Right atrium auricular region (tissue), 2 donors: ENCODE data around the gene MPI. TPM values are rescaled to one million over a fixed set of nuclear protein-coding genes. Genes with fewer than 3 reads are reported as not detected.

ENCODE experiments used
- DNase-seq: peaks from one replicate; pipeline ENCODE4 v3.0.0-alpha.2; 2019; ENCODE audit warnings: low spot score
- H3K27ac ChIP-seq, 2 donors: fragments of 200-600 bp; sonication (generic); 1 replicate in 1 of 2; 2 replicates in 1 of 2; pipeline ENCODE4 v1.5.1; 2016 to 2019
- H3K27me3 ChIP-seq, 2 donors: fragments of 200-600 bp; sonication (generic); one replicate each; pipeline versions ENCODE4 v1.5.1 to v1.6.0; 2017 to 2019
- H3K36me3 ChIP-seq: fragments of 200-600 bp; sonication (generic); one replicate; pipeline ENCODE4 v1.5.1; 2016
- H3K4me1 ChIP-seq, 2 donors: fragments of 200-600 bp; sonication (generic); one replicate each; pipeline versions ENCODE4 v1.5.1 to v1.6.0; 2017 to 2019
- H3K4me3 ChIP-seq, 2 donors: fragments of 200-600 bp; sonication (generic); 1 replicate in 1 of 2; 2 replicates in 1 of 2; pipeline ENCODE4 v1.5.1; 2017 to 2019; ENCODE audit warnings: mild to moderate bottlenecking in 1 of 2, moderate library complexity in 1 of 2
- H3K9me3 ChIP-seq, 2 donors: fragments of 200-600 bp; sonication (generic); one replicate each; pipeline ENCODE4 v1.5.1; 2019
- CTCF ChIP-seq, 2 donors: fragments of 200-600 bp; sonication (generic); IDR thresholded peaks; one replicate each; pipeline ENCODE4 v1.5.1; 2019; ENCODE audit warnings: antibody characterized with exemption in 2 of 2
- total RNA-seq, 2 donors: library from RNA; depleted of rRNA; stranded (reverse); fragments of >200 nt; gene quantifications; one replicate each; pipeline ENCODE4 v1.1.0, GENCODE V29; 2016

The MPI gene
- total RNA-seq, 2 donors from 2014 or later, result 59.3 to 131 TPM

GRCh38 chr15:74843891-74844299 is 45.9 kb upstream of the MPI start:
- DNase-seq, result no peak
- Histone ChIP-seq H3K9me3 (no peaks in the 10 kb centered on the region), H3K36me3 (peaks cover 39% of the 10 kb centered on the region), H3K27me3 (no peaks in the 10 kb centered on the region), H3K4me3 (peak overlapping the region in 1 of 2 donors; percentile 80), H3K27ac (peak overlapping the region; percentile 92 to 93), H3K4me1 (peaks cover 0 to 29% of the 10 kb centered on the region in 2 donors)
- TF ChIP-seq CTCF (IDR thresholded peaks at IDR 0.05), result no peak

- TF ChIP-seq CTCF (IDR thresholded peaks at IDR 0.05), result no peak
Measured at GRCh38 chr15:74844319-74845207, 45.3 kb upstream of the MPI start.

GRCh38 chr15:74845208-74845568 is 44.7 kb upstream of the MPI start:
- Histone ChIP-seq H3K4me3 (no peak overlapping the region), H3K9me3 (no peaks in the 10 kb centered on the region), H3K4me1 (peaks cover 0 to 29% of the 10 kb centered on the region in 2 donors), H3K27ac (no peak overlapping the region), H3K27me3 (no peaks in the 10 kb centered on the region), H3K36me3 (peaks cover 43% of the 10 kb centered on the region)
- TF ChIP-seq CTCF (IDR thresholded peaks at IDR 0.05), result no peak
- DNase-seq, result no peak

More at GRCh38 chr15:74844319-74845207, 45.3 kb upstream of the MPI start:
- Histone ChIP-seq H3K4me1 (peaks cover 0 to 29% of the 10 kb centered on the region in 2 donors), H3K27me3 (no peaks in the 10 kb centered on the region), H3K9me3 (no peaks in the 10 kb centered on the region), H3K27ac (peak overlapping the region in 1 of 2 donors; percentile 93), H3K4me3 (no peak overlapping the region), H3K36me3 (peaks cover 43% of the 10 kb centered on the region)
- no peak for DNase-seq

GRCh38 chr15:74845581-74845980 is 44.3 kb upstream of the MPI start:
- no peak for DNase-seq
- no peak for TF ChIP-seq CTCF (IDR thresholded peaks at IDR 0.05)
- H3K4me1 ChIP-seq, result peaks cover 0 to 29% of the 10 kb centered on the region in 2 donors
- H3K4me3 ChIP-seq, result no peak overlapping the region
- H3K9me3 ChIP-seq, result no peaks in the 10 kb centered on the region
- H3K36me3 ChIP-seq, result peaks cover 47% of the 10 kb centered on the region
- no peaks in the 10 kb centered on the region for H3K27me3 ChIP-seq
- no peak overlapping the region for H3K27ac ChIP-seq

GRCh38 chr15:74847432-74847831 is 42.4 kb upstream of the MPI start:
- no peak for DNase-seq
- H3K36me3 ChIP-seq, result peaks cover 66% of the 10 kb centered on the region
- peaks cover 0 to 16% of the 10 kb centered on the region in 2 donors for H3K4me1 ChIP-seq
- H3K9me3 ChIP-seq, result no peaks in the 10 kb centered on the region
- H3K4me3 ChIP-seq, result no peak overlapping the region
- TF ChIP-seq CTCF (IDR thresholded peaks at IDR 0.05), result no peak
- no peaks in the 10 kb centered on the region for H3K27me3 ChIP-seq
- peak overlapping the region; percentile 32 to 62 for H3K27ac ChIP-seq
